Neutrophil (primary cell): ENCODE measurements around the gene CDC42EP4.

Experiments used
- H3K27ac ChIP-seq: fragments of 200-600 bp; sonication (generic); 2 replicates; pipeline ENCODE4 v1.5.1; 2016; ENCODE audit warnings: mild to moderate bottlenecking, moderate library complexity
- H3K27me3 ChIP-seq: fragments of 200-600 bp; sonication (generic); 2 replicates; pipeline ENCODE4 v1.6.0; 2016; ENCODE audit warnings: mild to moderate bottlenecking
- H3K36me3 ChIP-seq: fragments of 200-600 bp; sonication (generic); 2 replicates; pipeline ENCODE4 v1.5.1; 2017
- H3K4me1 ChIP-seq, 2 experiments: fragments of 200-600 bp in 1 of 2; sonication (generic) in 1 of 2; 1 replicate in 1 of 2; 2 replicates in 1 of 2; pipeline versions ENCODE4 v1.5.1 to v1.6.1; 2013 to 2016; ENCODE audit warnings: low read depth in 1 of 2, low read length in 1 of 2, mild to moderate bottlenecking in 1 of 2, moderate library complexity in 1 of 2; ENCODE audit not compliant: control insufficient read depth in 1 of 2, insufficient read depth in 1 of 2
- H3K4me3 ChIP-seq, 2 experiments: fragments of 200-600 bp in 1 of 2; sonication (generic) in 1 of 2; 1 replicate in 1 of 2; 2 replicates in 1 of 2; pipeline ENCODE4 v1.5.1; 2013 to 2016; ENCODE audit warnings: low read depth in 1 of 2, low read length in 1 of 2, mild to moderate bottlenecking in 1 of 2, moderate library complexity in 1 of 2
- H3K9me3 ChIP-seq: fragments of 200-600 bp; sonication (generic); 2 replicates; pipeline ENCODE4 v1.5.1; 2016
- CTCF ChIP-seq: fragments of 200-600 bp; sonication (generic); IDR thresholded peaks from 2 replicates; pipeline ENCODE4 v1.5.1; 2016; ENCODE audit warnings: antibody characterized with exemption

Gene CDC42EP4

GRCh38 chr17:73269791-73270190, 42.0 kb downstream of the CDC42EP4 start:
- no peaks in the 10 kb centered on the region for H3K9me3 ChIP-seq
- no peak overlapping the region for H3K27ac ChIP-seq
- no peaks in the 10 kb centered on the region for H3K4me1 ChIP-seq
- no peak for TF ChIP-seq CTCF
- no peak overlapping the region for H3K4me3 ChIP-seq
- H3K36me3 ChIP-seq: no peaks in the 10 kb centered on the region
- H3K27me3 ChIP-seq: no peaks in the 10 kb centered on the region

GRCh38 chr17:73269329-73269615, 42.5 kb downstream of the CDC42EP4 start:
- H3K4me3 ChIP-seq: no peak overlapping the region
- H3K27ac ChIP-seq: no peak overlapping the region
- H3K9me3 ChIP-seq: no peaks in the 10 kb centered on the region
- H3K36me3 ChIP-seq: no peaks in the 10 kb centered on the region
- no peaks in the 10 kb centered on the region for H3K27me3 ChIP-seq
- no peak for TF ChIP-seq CTCF
- H3K4me1 ChIP-seq: no peaks in the 10 kb centered on the region

GRCh38 chr17:73268582-73269328, 43.0 kb downstream of the CDC42EP4 start:
- Histone ChIP-seq H3K36me3 (no peaks in the 10 kb centered on the region), H3K27me3 (no peaks in the 10 kb centered on the region), H3K9me3 (no peaks in the 10 kb centered on the region), H3K4me3 (no peak overlapping the region), H3K27ac (no peak overlapping the region), H3K4me1 (no peaks in the 10 kb centered on the region)
- TF ChIP-seq CTCF: no peak

- Histone ChIP-seq H3K4me3 (no peak overlapping the region), H3K27me3 (no peaks in the 10 kb centered on the region)
- no peak for TF ChIP-seq CTCF
These were observed 43.9 kb downstream of the CDC42EP4 start for GRCh38 chr17:73267648-73268537.

GRCh38 chr17:73266796-73267195, 45.0 kb downstream of the CDC42EP4 start:
- H3K4me3 ChIP-seq: no peak overlapping the region

More at GRCh38 chr17:73267648-73268537, 43.9 kb downstream of the CDC42EP4 start:
- Histone ChIP-seq H3K36me3 (no peaks in the 10 kb centered on the region), H3K27ac (no peak overlapping the region), H3K9me3 (no peaks in the 10 kb centered on the region), H3K4me1 (no peaks in the 10 kb centered on the region)

More at GRCh38 chr17:73266796-73267195, 45.0 kb downstream of the CDC42EP4 start:
- Histone ChIP-seq H3K27ac (no peak overlapping the region), H3K4me1 (peaks cover 3 to 10% of the 10 kb centered on the region in 2 experiments), H3K27me3 (no peaks in the 10 kb centered on the region), H3K36me3 (no peaks in the 10 kb centered on the region), H3K9me3 (no peaks in the 10 kb centered on the region)
- TF ChIP-seq CTCF: no peak
